AG10803 (cell line): ENCODE results near the gene CD302.

Experiments
- DNase-seq: peaks from one replicate; pipeline ENCODE4 v3.0.0; 2010; ENCODE audit warnings: low read depth
- H3K4me3 ChIP-seq: 2 replicates; pipeline ENCODE4 v1.5.1; 2011; ENCODE audit warnings: mild to moderate bottlenecking, low read length, control low read depth
- CTCF ChIP-seq: conservative IDR thresholded peaks from 2 replicates; pipeline ENCODE4 v1.5.1; 2011; ENCODE audit warnings: mild to moderate bottlenecking, low read length, control low read depth, inconsistent platforms

Gene CD302

GRCh38 chr2:159760326-159760725, 37.7 kb downstream of the CD302 start:
- no peak for DNase-seq
- TF ChIP-seq CTCF = no peak
- H3K4me3 ChIP-seq = no peak overlapping the region

- no peak for TF ChIP-seq CTCF
- H3K4me3 ChIP-seq = no peak overlapping the region
- no peak for DNase-seq
Measured at GRCh38 chr2:159759577-159759976, 38.4 kb downstream of the CD302 start.

- no peak overlapping the region for H3K4me3 ChIP-seq
Measured at GRCh38 chr2:159758686-159759085, 39.3 kb downstream of the CD302 start.

GRCh38 chr2:159758239-159758638, 39.8 kb downstream of the CD302 start:
- H3K4me3 ChIP-seq = no peak overlapping the region
- no peak for TF ChIP-seq CTCF
- DNase-seq = peak; percentile 37

More at GRCh38 chr2:159758686-159759085, 39.3 kb downstream of the CD302 start:
- no peak for TF ChIP-seq CTCF
- peak; percentile 33 for DNase-seq

- no peak overlapping the region for H3K4me3 ChIP-seq
- 0 out of 2 replicates have a peak, but pooled peaks have one; percentile 12 for TF ChIP-seq CTCF
- DNase-seq = no peak
Measured at GRCh38 chr2:159755788-159756187, 42.2 kb downstream of the CD302 start.

- TF ChIP-seq CTCF = no peak
- no peak for DNase-seq
Measured at GRCh38 chr2:159755014-159755413, 43.0 kb downstream of the CD302 start.

GRCh38 chr2:159753797-159754196, 44.2 kb downstream of the CD302 start:
- TF ChIP-seq CTCF = no peak
- DNase-seq = no peak
- no peak overlapping the region for H3K4me3 ChIP-seq

More at GRCh38 chr2:159755014-159755413, 43.0 kb downstream of the CD302 start:
- H3K4me3 ChIP-seq = no peak overlapping the region
